HAP-1 (cell line): ENCODE results near the gene GDF2.

Experiments used
- DNase-seq, 2 experiments: peaks; one replicate each; pipeline ENCODE4 v3.0.0-alpha.2; 2016 to 2020; ENCODE audit warnings: low spot score in 2 of 2
- H3K27me3 ChIP-seq: fragments of 250-450 bp; sonication (Bioruptor Pico); 2 replicates; pipeline ENCODE4 v1.5.1; 2020; ENCODE audit warnings: low read depth, mild to moderate bottlenecking, moderate library complexity
- H3K36me3 ChIP-seq: fragments of 250-450 bp; sonication (Bioruptor Pico); replicated peaks from 2 replicates; pipeline ENCODE4 v1.5.1; 2020; ENCODE audit warnings: mild to moderate bottlenecking
- H3K4me1 ChIP-seq: fragments of 250-450 bp; sonication (Bioruptor Pico); 2 replicates; pipeline ENCODE4 v1.5.1; 2020; ENCODE audit warnings: mild to moderate bottlenecking
- H3K4me3 ChIP-seq: fragments of 250-450 bp; sonication (Bioruptor Pico); 2 replicates; pipeline ENCODE4 v1.5.1; 2020; ENCODE audit warnings: mild to moderate bottlenecking, moderate library complexity
- H3K9me3 ChIP-seq: fragments of 250-450 bp; sonication (Bioruptor Pico); 2 replicates; pipeline ENCODE4 v1.5.1; 2020; ENCODE audit warnings: mild to moderate bottlenecking, moderate library complexity
- in situ Hi-C: fragments of 300-500 bp; cut with MboI; formaldehyde crosslinking; loops from 3 replicates; pipeline ENCODE4 v1.14.3; 2020; ENCODE audit warnings: low sequenced_read_pairs, inconsistent platforms, mixed read lengths

The GDF2 gene

GRCh38 chr10:47361293-47361692 lies 39.0 kb downstream of the GDF2 start:
- H3K9me3 ChIP-seq = no peaks in the 10 kb centered on the region
- no peaks in the 10 kb centered on the region for H3K4me1 ChIP-seq
- H3K27me3 ChIP-seq = no peaks in the 10 kb centered on the region
- DNase-seq = peak in 1 of 2 experiments; percentile 73
- H3K36me3 ChIP-seq = no peaks in the 10 kb centered on the region
- in situ Hi-C loops = no loop called here
- H3K4me3 ChIP-seq = no peak overlapping the region

- Histone ChIP-seq H3K4me3 (no peak overlapping the region), H3K9me3 (no peaks in the 10 kb centered on the region), H3K27me3 (no peaks in the 10 kb centered on the region), H3K4me1 (no peaks in the 10 kb centered on the region), H3K36me3 (no peaks in the 10 kb centered on the region)
- no peak for DNase-seq
- in situ Hi-C loops = no loop called here
Observed at GRCh38 chr10:47362199-47362598, 39.9 kb downstream of the GDF2 start.

- no peaks in the 10 kb centered on the region for H3K27me3 ChIP-seq
- no peaks in the 10 kb centered on the region for H3K36me3 ChIP-seq
- in situ Hi-C loops = no loop called here
- no peak for DNase-seq
- no peaks in the 10 kb centered on the region for H3K4me1 ChIP-seq
- no peaks in the 10 kb centered on the region for H3K9me3 ChIP-seq
- H3K4me3 ChIP-seq = no peak overlapping the region
Observed at GRCh38 chr10:47363781-47364180, 41.5 kb downstream of the GDF2 start.

- in situ Hi-C loops = no loop called here
Observed at GRCh38 chr10:47364366-47364765, 42.1 kb downstream of the GDF2 start.

GRCh38 chr10:47364911-47365310 lies 42.7 kb downstream of the GDF2 start:
- H3K4me1 ChIP-seq = no peaks in the 10 kb centered on the region
- no peak overlapping the region for H3K4me3 ChIP-seq
- H3K9me3 ChIP-seq = no peaks in the 10 kb centered on the region
- in situ Hi-C loops = no loop called here
- DNase-seq = no peak
- no peaks in the 10 kb centered on the region for H3K36me3 ChIP-seq
- no peaks in the 10 kb centered on the region for H3K27me3 ChIP-seq

More at GRCh38 chr10:47364366-47364765, 42.1 kb downstream of the GDF2 start:
- DNase-seq = no peak
- Histone ChIP-seq H3K4me3 (no peak overlapping the region), H3K4me1 (no peaks in the 10 kb centered on the region), H3K36me3 (no peaks in the 10 kb centered on the region), H3K9me3 (no peaks in the 10 kb centered on the region), H3K27me3 (no peaks in the 10 kb centered on the region)

GRCh38 chr10:47365431-47366180 lies 43.4 kb downstream of the GDF2 start:
- Histone ChIP-seq H3K9me3 (no peaks in the 10 kb centered on the region), H3K4me3 (no peak overlapping the region), H3K4me1 (no peaks in the 10 kb centered on the region), H3K36me3 (no peaks in the 10 kb centered on the region), H3K27me3 (no peaks in the 10 kb centered on the region)
- no peak for DNase-seq
- in situ Hi-C loops = no loop called here

GRCh38 chr10:47366181-47366631 lies 44.0 kb downstream of the GDF2 start:
- no peaks in the 10 kb centered on the region for H3K4me1 ChIP-seq
- no peaks in the 10 kb centered on the region for H3K9me3 ChIP-seq
- no peak for DNase-seq
- H3K27me3 ChIP-seq = no peaks in the 10 kb centered on the region
- in situ Hi-C loops = no loop called here
- no peaks in the 10 kb centered on the region for H3K36me3 ChIP-seq
- H3K4me3 ChIP-seq = no peak overlapping the region

GRCh38 chr10:47366731-47367460 lies 44.6 kb downstream of the GDF2 start:
- no peak overlapping the region for H3K4me3 ChIP-seq
- in situ Hi-C loops = no loop called here
- no peaks in the 10 kb centered on the region for H3K36me3 ChIP-seq
- DNase-seq = no peak
- H3K27me3 ChIP-seq = no peaks in the 10 kb centered on the region
- no peaks in the 10 kb centered on the region for H3K9me3 ChIP-seq
- H3K4me1 ChIP-seq = no peaks in the 10 kb centered on the region

- Histone ChIP-seq H3K4me3 (no peak overlapping the region), H3K36me3 (no peaks in the 10 kb centered on the region), H3K9me3 (no peaks in the 10 kb centered on the region), H3K27me3 (no peaks in the 10 kb centered on the region), H3K4me1 (no peaks in the 10 kb centered on the region)
- in situ Hi-C loops = no loop called here
- DNase-seq = no peak
Observed at GRCh38 chr10:47367646-47368045, 45.4 kb downstream of the GDF2 start.

- H3K27me3 ChIP-seq = no peaks in the 10 kb centered on the region
- H3K9me3 ChIP-seq = no peaks in the 10 kb centered on the region
- in situ Hi-C loops = no loop called here
- DNase-seq = no peak
- H3K36me3 ChIP-seq = no peaks in the 10 kb centered on the region
- H3K4me3 ChIP-seq = no peak overlapping the region
- no peaks in the 10 kb centered on the region for H3K4me1 ChIP-seq
Observed at GRCh38 chr10:47368431-47369180, 46.4 kb downstream of the GDF2 start.

GRCh38 chr10:47369251-47369894 lies 47.1 kb downstream of the GDF2 start:
- in situ Hi-C loops = no loop called here
- Histone ChIP-seq H3K27me3 (no peaks in the 10 kb centered on the region), H3K36me3 (no peaks in the 10 kb centered on the region), H3K9me3 (no peaks in the 10 kb centered on the region), H3K4me3 (no peak overlapping the region), H3K4me1 (no peaks in the 10 kb centered on the region)
- DNase-seq = no peak

GRCh38 chr10:47370015-47370767 lies 47.9 kb downstream of the GDF2 start:
- in situ Hi-C loops = no loop called here

GRCh38 chr10:47370878-47371277 lies 48.6 kb downstream of the GDF2 start:
- no peaks in the 10 kb centered on the region for H3K27me3 ChIP-seq
- H3K4me1 ChIP-seq = no peaks in the 10 kb centered on the region
- in situ Hi-C loops = no loop called here
- no peak overlapping the region for H3K4me3 ChIP-seq
- no peaks in the 10 kb centered on the region for H3K9me3 ChIP-seq
- no peaks in the 10 kb centered on the region for H3K36me3 ChIP-seq
- DNase-seq = no peak

More at GRCh38 chr10:47370015-47370767, 47.9 kb downstream of the GDF2 start:
- DNase-seq = peak in 1 of 2 experiments; percentile 1
- H3K36me3 ChIP-seq = no peaks in the 10 kb centered on the region
- no peak overlapping the region for H3K4me3 ChIP-seq
- H3K9me3 ChIP-seq = no peaks in the 10 kb centered on the region
- H3K27me3 ChIP-seq = no peaks in the 10 kb centered on the region
- H3K4me1 ChIP-seq = no peaks in the 10 kb centered on the region
